BJ (cell line): ENCODE measurements around the gene POLR3K. TPM values are rescaled to one million over a fixed set of nuclear protein-coding genes. Genes with fewer than 3 reads are reported as not detected.
A peak's percentile ranks its signal among the peaks of the same experiment; 100 is the strongest.
"Not testable (repeated sequence)": the region's sequence is repeated elsewhere in the genome, so short reads cannot be mapped to it uniquely, and the experiment has no call there.

Experiments
- CTCF ChIA-PET: fragments of 350-600 bp; formaldehyde crosslinking; extraction: SDS; loops from one replicate; lab custom pipeline; 2021; ENCODE audit warnings: antibody characterized with exemption, inconsistent platforms; lab: Yijun Ruan, JAX
- POLR2A ChIA-PET: fragments of 300-600 bp; sonication (Branson Sonifier 250); formaldehyde crosslinking; extraction: SDS; loops from one replicate; lab custom pipeline; 2021; ENCODE audit warnings: antibody characterized with exemption; lab: Charles Lee
- DNase-seq: peaks from one replicate; pipeline ENCODE4 v3.0.0-alpha.2; 2011; ENCODE audit warnings: low read depth
- H3K27me3 ChIP-seq: 2 replicates; pipeline ENCODE4 v1.6.0; 2011; ENCODE audit warnings: low read length; ENCODE audit not compliant: control insufficient read depth, insufficient read depth
- H3K36me3 ChIP-seq: 2 replicates; pipeline ENCODE4 v1.5.1; 2011; ENCODE audit warnings: low read length; ENCODE audit not compliant: control insufficient read depth, insufficient read depth
- H3K4me3 ChIP-seq: 2 replicates; pipeline ENCODE4 v1.5.1; 2011; ENCODE audit warnings: low read depth, mild to moderate bottlenecking, control low read depth, low read length
- CTCF ChIP-seq: IDR thresholded peaks from 2 replicates; pipeline ENCODE4 v1.5.1; 2011; ENCODE audit warnings: low read depth, mild to moderate bottlenecking, control low read depth, inconsistent platforms, low read length, moderate library complexity; ENCODE audit not compliant: insufficient read depth
- polyA plus RNA-seq: library from polyadenylated mRNA; depleted of rRNA; stranded (reverse); fragments of >200 nt; gene quantifications from 2 replicates; pipeline ENCODE4 v1.2.3, GENCODE V29; 2011; rRNA removed
- small RNA-seq: library from RNA; depleted of rRNA; stranded (forward); fragments of <200 nt; gene quantifications from one replicate; pipeline ENCODE3, GENCODE V24; 2012; ENCODE audit warnings: low replicate concordance, low read depth; ENCODE audit not compliant: insufficient read length

POLR3K gene
- polyA plus RNA-seq, 1 experiment = 14.3 TPM

- POLR2A ChIA-PET, H3K27me3 ChIP-seq, H3K4me3 ChIP-seq, DNase-seq, H3K36me3 ChIP-seq, CTCF ChIA-PET: not testable (repeated sequence)
- TF ChIP-seq CTCF = peak; percentile 45
Measured at GRCh38 chr16:10772-11171, 42.6 kb downstream of the POLR3K start.

- POLR2A ChIA-PET = no interaction called here
- no peak for DNase-seq
Measured at GRCh38 chr16:9903-10665, 43.3 kb downstream of the POLR3K start.

More at GRCh38 chr16:9903-10665, 43.3 kb downstream of the POLR3K start:
- TF ChIP-seq CTCF = no peak
- CTCF ChIA-PET = no interaction called here
- no peaks in the 10 kb centered on the region for H3K36me3 ChIP-seq
- H3K4me3 ChIP-seq = peak overlapping the region; percentile 21
- no peaks in the 10 kb centered on the region for H3K27me3 ChIP-seq

Small RNA genes within 50 kb of the gene (small RNA-seq; reads per million reads assigned to genes)
- gene MIR6859-4 = not detected
- not detected for gene Z69720.2

Other genes with a start within 250 kb of the POLR3K start
- gene SNRNP25, start 220 bp upstream of the POLR3K start, polyA plus RNA-seq = 23.6 and 34.6 TPM in 2 replicates
- 47.9 and 94.2 TPM in 2 replicates for gene RHBDF1, start 19.0 kb upstream of the POLR3K start, polyA plus RNA-seq
- 73.3 and 117 TPM in 2 replicates for gene MPG, start 24.6 kb upstream of the POLR3K start, polyA plus RNA-seq
- gene NPRL3, start 85.1 kb upstream of the POLR3K start, polyA plus RNA-seq = 7.7 and 17.9 TPM in 2 replicates
- not detected in 2 replicates for gene HBZ, start 99.0 kb upstream of the POLR3K start, polyA plus RNA-seq
- not detected in 2 replicates for gene HBM, start 112.4 kb upstream of the POLR3K start, polyA plus RNA-seq
- 0.17 TPM in 1 of 2 replicates, not detected in the other for gene HBA2, start 119.3 kb upstream of the POLR3K start, polyA plus RNA-seq
- 0.20 TPM in 1 of 2 replicates, not detected in the other for gene HBA1, start 123.1 kb upstream of the POLR3K start, polyA plus RNA-seq
- gene HBQ1, start 126.9 kb upstream of the POLR3K start, polyA plus RNA-seq = 0.18 TPM in 1 of 2 replicates, not detected in the other
- 23.3 and 29.1 TPM in 2 replicates for gene LUC7L, start 175.8 kb upstream of the POLR3K start, polyA plus RNA-seq
- 39.4 and 75.5 TPM in 2 replicates for gene FAM234A, start 181.2 kb upstream of the POLR3K start, polyA plus RNA-seq
- gene RGS11, start 222.3 kb upstream of the POLR3K start, polyA plus RNA-seq = 1.1 and 2.2 TPM in 2 replicates
- gene ARHGDIG, start 227.0 kb upstream of the POLR3K start, polyA plus RNA-seq = 0.22 and 0.51 TPM in 2 replicates
- gene PDIA2, start 229.6 kb upstream of the POLR3K start, polyA plus RNA-seq = 0.13 TPM in 1 of 2 replicates, not detected in the other